Measurements from ENCODE around the gene ROBO2. TPM values are rescaled to one million over a fixed set of nuclear protein-coding genes. Genes with fewer than 3 reads are reported as not detected.

ROBO2 gene
- total RNA-seq, 2 donors from 2014 or later: 0.74 to 0.88 TPM

DNA sequence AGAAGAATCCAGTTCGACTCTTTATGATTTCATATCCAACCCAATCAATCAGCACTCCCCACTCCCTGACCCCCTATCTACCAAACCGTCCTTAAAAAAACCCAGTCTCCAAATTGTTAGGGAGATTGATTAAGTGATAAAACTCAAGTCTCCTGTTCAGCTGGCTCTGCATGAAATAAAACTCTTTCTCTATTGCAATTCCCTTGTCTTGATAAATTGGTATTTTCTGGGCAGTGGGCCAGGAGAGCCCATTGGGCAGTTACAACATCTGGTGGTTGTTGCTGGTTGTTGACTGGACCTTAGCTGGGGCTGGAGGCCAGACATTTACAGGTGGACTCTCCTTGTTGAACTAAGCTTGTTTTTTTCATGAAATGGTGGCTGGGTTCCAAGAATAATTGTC, 642.3 kb downstream of the ROBO2 start:
- no peaks in the 10 kb centered on the region for H3K27me3 ChIP-seq
- TF ChIP-seq, protein P1, sequence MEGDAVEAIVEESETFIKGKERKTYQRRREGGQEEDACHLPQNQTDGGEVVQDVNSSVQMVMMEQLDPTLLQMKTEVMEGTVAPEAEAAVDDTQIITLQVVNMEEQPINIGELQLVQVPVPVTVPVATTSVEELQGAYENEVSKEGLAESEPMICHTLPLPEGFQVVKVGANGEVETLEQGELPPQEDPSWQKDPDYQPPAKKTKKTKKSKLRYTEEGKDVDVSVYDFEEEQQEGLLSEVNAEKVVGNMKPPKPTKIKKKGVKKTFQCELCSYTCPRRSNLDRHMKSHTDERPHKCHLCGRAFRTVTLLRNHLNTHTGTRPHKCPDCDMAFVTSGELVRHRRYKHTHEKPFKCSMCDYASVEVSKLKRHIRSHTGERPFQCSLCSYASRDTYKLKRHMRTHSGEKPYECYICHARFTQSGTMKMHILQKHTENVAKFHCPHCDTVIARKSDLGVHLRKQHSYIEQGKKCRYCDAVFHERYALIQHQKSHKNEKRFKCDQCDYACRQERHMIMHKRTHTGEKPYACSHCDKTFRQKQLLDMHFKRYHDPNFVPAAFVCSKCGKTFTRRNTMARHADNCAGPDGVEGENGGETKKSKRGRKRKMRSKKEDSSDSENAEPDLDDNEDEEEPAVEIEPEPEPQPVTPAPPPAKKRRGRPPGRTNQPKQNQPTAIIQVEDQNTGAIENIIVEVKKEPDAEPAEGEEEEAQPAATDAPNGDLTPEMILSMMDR (IDR thresholded peaks at IDR 0.05): no peak

GRCh38 chr3:77684115-77684514, 644.2 kb downstream of the ROBO2 start:
- H3K36me3 ChIP-seq: no peaks in the 10 kb centered on the region
- no peak overlapping the region for H3K4me3 ChIP-seq
- no peaks in the 10 kb centered on the region for H3K4me1 ChIP-seq
- H3K27me3 ChIP-seq: no peaks in the 10 kb centered on the region
- H3K27ac ChIP-seq: no peak overlapping the region
- no peak for DNase-seq
- intact Hi-C loops (cut with DNase I): no loop called here
- H3K9ac ChIP-seq (ENCODE audit: low read depth in 2 of 2, low read length in 2 of 2): no peak overlapping the region
- no peaks in the 10 kb centered on the region for H3K9me3 ChIP-seq
- TF ChIP-seq, protein P1 (IDR thresholded peaks at IDR 0.05): no peak

More for the DNA sequence above, 642.3 kb downstream of the ROBO2 start:
- DNase-seq: no peak
- intact Hi-C loops (cut with DNase I): no loop called here
- Histone ChIP-seq H3K4me1 (no peaks in the 10 kb centered on the region), H3K9ac (ENCODE audit: low read depth in 2 of 2, low read length in 2 of 2) (no peak overlapping the region), H3K27ac (no peak overlapping the region), H3K36me3 (no peaks in the 10 kb centered on the region), H3K4me3 (no peak overlapping the region), H3K9me3 (no peaks in the 10 kb centered on the region)

GRCh38 chr3:77685713-77686112, 645.8 kb downstream of the ROBO2 start:
- TF ChIP-seq, protein P1 (IDR thresholded peaks at IDR 0.05): no peak
- no peak overlapping the region for H3K27ac ChIP-seq
- H3K4me3 ChIP-seq: no peak overlapping the region
- no peak for DNase-seq
- no peaks in the 10 kb centered on the region for H3K36me3 ChIP-seq
- H3K27me3 ChIP-seq: no peaks in the 10 kb centered on the region
- H3K9me3 ChIP-seq: no peaks in the 10 kb centered on the region
- no peaks in the 10 kb centered on the region for H3K4me1 ChIP-seq
- H3K9ac ChIP-seq (ENCODE audit: low read depth in 2 of 2, low read length in 2 of 2): no peak overlapping the region
- intact Hi-C loops (cut with DNase I): no loop called here

DNA sequence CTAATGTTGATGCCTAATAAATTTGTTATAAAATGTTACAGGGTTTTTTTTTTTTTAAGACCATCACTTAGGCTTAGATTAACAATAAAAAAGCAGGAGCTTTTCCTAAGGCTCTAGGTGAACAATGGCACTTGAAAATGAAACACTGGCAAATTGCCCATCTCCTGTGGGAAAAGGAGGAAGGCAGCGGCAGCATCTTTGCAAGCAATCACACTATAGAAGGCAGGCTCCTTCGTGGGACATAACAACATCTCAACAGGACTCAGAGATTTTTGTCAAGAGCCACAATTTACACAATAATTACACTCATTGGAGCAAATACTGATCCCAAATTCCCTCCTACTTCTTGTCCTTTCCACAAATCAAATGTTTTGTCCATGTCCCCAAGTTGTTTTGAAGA, 646.7 kb downstream of the ROBO2 start:
- Histone ChIP-seq H3K27me3 (no peaks in the 10 kb centered on the region), H3K4me3 (no peak overlapping the region), H3K36me3 (no peaks in the 10 kb centered on the region), H3K9ac (ENCODE audit: low read depth in 2 of 2, low read length in 2 of 2) (no peak overlapping the region), H3K27ac (no peak overlapping the region), H3K4me1 (no peaks in the 10 kb centered on the region), H3K9me3 (no peaks in the 10 kb centered on the region)
- no peak for DNase-seq
- intact Hi-C loops (cut with DNase I): no loop called here
- TF ChIP-seq, protein P1 (IDR thresholded peaks at IDR 0.05): no peak

DNA sequence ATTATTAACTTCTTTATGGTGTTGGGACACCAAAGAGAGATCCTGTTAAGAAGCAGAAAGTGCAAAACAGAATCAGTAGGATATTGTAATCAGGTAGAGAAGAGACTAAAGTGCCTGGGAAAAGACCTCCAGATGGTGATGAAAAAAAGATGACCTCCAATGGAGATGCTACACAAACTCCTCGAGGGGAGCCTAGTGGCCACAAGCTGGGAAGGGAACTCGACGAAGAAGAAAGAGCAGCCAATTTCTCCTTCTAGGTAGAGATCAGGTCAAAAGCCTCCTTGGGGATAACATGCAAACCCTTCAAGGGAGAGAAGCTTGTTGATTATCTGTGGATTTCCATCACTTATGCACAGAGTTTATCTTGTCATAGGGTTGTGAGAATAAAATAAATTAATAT, 647.6 kb downstream of the ROBO2 start:
- H3K4me3 ChIP-seq: no peak overlapping the region
- no peaks in the 10 kb centered on the region for H3K9me3 ChIP-seq
- no peaks in the 10 kb centered on the region for H3K36me3 ChIP-seq
- H3K4me1 ChIP-seq: no peaks in the 10 kb centered on the region
- DNase-seq: no peak
- intact Hi-C loops (cut with DNase I): no loop called here
- TF ChIP-seq, protein P1 (IDR thresholded peaks at IDR 0.05): no peak
- H3K27ac ChIP-seq: no peak overlapping the region
- no peak overlapping the region for H3K9ac ChIP-seq (ENCODE audit: low read depth in 2 of 2, low read length in 2 of 2)
- no peaks in the 10 kb centered on the region for H3K27me3 ChIP-seq
